ENCODE measurements around the gene MMP1. TPM values are rescaled to one million over a fixed set of nuclear protein-coding genes. Genes with fewer than 3 reads are reported as not detected.

Gene MMP1
- total RNA-seq, 5 donors from 2014 or later (not counting 1 experiment from before 2014, with no cell fraction given), result not detected

- no peaks in the 10 kb centered on the region for H3K36me3 ChIP-seq (ENCODE audit: control insufficient read depth in 2 of 2, extremely low read depth in 1 of 2, insufficient read depth in 1 of 2, low read length in 1 of 2)
- Mint-ChIP-seq H3K27me3 (peaks cover 3 to 7% of the 10 kb centered on the region in 2 donors), H3K9me3 (no peaks in the 10 kb centered on the region), H3K27ac (no peak overlapping the region), H3K4me1 (no peaks in the 10 kb centered on the region), H3K4me3 (no peak overlapping the region), H3K36me3 (no peaks in the 10 kb centered on the region)
- no CpG with 5 or more reads among the region's 2 CpGs for WGBS (ENCODE audit: insufficient coverage)
- ChIA-PET POLR2A (no interaction called here), CTCF (interaction anchor here in 1 of 2 donors (0.5 kb wide), 1 partner anchor 584 kb away, joined by 4 read pairs; no protein-coding TSS in a partner anchor)
- DNase-seq (no peak), ATAC-seq (replicated peaks in 1 of 4) (no peak)
- H3K27ac ChIP-seq (ENCODE audit: low read length), result no peak overlapping the region
- no peak overlapping the region for H3K4me3 ChIP-seq (ENCODE audit: control insufficient read depth in 1 of 2, extremely low read depth in 1 of 2, low read length in 1 of 2)
- H3K9me3 ChIP-seq, result no peaks in the 10 kb centered on the region
- H3K27me3 ChIP-seq (replicated peaks in 1 of 2; ENCODE audit: control insufficient read depth in 2 of 2, extremely low read depth in 1 of 2, insufficient read depth in 2 of 2, low read length in 1 of 2), result peaks cover 3% of the 10 kb centered on the region in 2 experiments
- no peaks in the 10 kb centered on the region for H3K4me1 ChIP-seq (ENCODE audit: control insufficient read depth in 1 of 2, extremely low read depth in 1 of 2, insufficient read depth in 2 of 2, low read length in 2 of 2)
Observed at GRCh38 chr11:102837156-102837555, 39.2 kb upstream of the MMP1 start.

GRCh38 chr11:102836290-102836875 lies 38.4 kb upstream of the MMP1 start:
- Mint-ChIP-seq H3K4me1 (no peaks in the 10 kb centered on the region), H3K27ac (no peak overlapping the region), H3K36me3 (no peaks in the 10 kb centered on the region), H3K27me3 (peaks cover 9 to 12% of the 10 kb centered on the region in 2 donors), H3K9me3 (no peaks in the 10 kb centered on the region), H3K4me3 (no peak overlapping the region)
- DNase-seq (no peak), ATAC-seq (replicated peaks in 1 of 4) (no peak)
- Histone ChIP-seq H3K27me3 (replicated peaks in 1 of 2; ENCODE audit: control insufficient read depth in 2 of 2, extremely low read depth in 1 of 2, insufficient read depth in 2 of 2, low read length in 1 of 2) (peaks cover 7 to 8% of the 10 kb centered on the region in 2 experiments), H3K9me3 (peaks cover 2% of the 10 kb centered on the region), H3K27ac (ENCODE audit: low read length) (no peak overlapping the region), H3K36me3 (ENCODE audit: control insufficient read depth in 2 of 2, extremely low read depth in 1 of 2, insufficient read depth in 1 of 2, low read length in 1 of 2) (no peaks in the 10 kb centered on the region), H3K4me3 (ENCODE audit: control insufficient read depth in 1 of 2, extremely low read depth in 1 of 2, low read length in 1 of 2) (no peak overlapping the region), H3K4me1 (ENCODE audit: control insufficient read depth in 1 of 2, extremely low read depth in 1 of 2, insufficient read depth in 2 of 2, low read length in 2 of 2) (no peaks in the 10 kb centered on the region)
- whole genome bisulfite sequencing (ENCODE audit: insufficient coverage), result 69% methylated on average over 3 of the region's 3 CpGs
- ChIA-PET POLR2A (no interaction called here), CTCF (interaction anchor here in 1 of 2 donors (0.5 kb wide), 1 partner anchor 585 kb away, joined by 4 read pairs; no protein-coding TSS in a partner anchor)

- H3K27me3 Mint-ChIP-seq, result peaks cover 19 to 30% of the 10 kb centered on the region in 2 donors
- Histone ChIP-seq H3K27me3 (replicated peaks in 1 of 2; ENCODE audit: control insufficient read depth in 2 of 2, extremely low read depth in 1 of 2, insufficient read depth in 2 of 2, low read length in 1 of 2) (peaks cover 11 to 12% of the 10 kb centered on the region in 2 experiments), H3K4me1 (ENCODE audit: control insufficient read depth in 1 of 2, extremely low read depth in 1 of 2, insufficient read depth in 2 of 2, low read length in 2 of 2) (no peaks in the 10 kb centered on the region), H3K36me3 (ENCODE audit: control insufficient read depth in 2 of 2, extremely low read depth in 1 of 2, insufficient read depth in 1 of 2, low read length in 1 of 2) (no peaks in the 10 kb centered on the region), H3K9me3 (peaks cover 2% of the 10 kb centered on the region), H3K27ac (ENCODE audit: low read length) (no peak overlapping the region), H3K4me3 (ENCODE audit: control insufficient read depth in 1 of 2, extremely low read depth in 1 of 2, low read length in 1 of 2) (no peak overlapping the region)
- no peaks in the 10 kb centered on the region for H3K9me3 Mint-ChIP-seq
- WGBS (ENCODE audit: insufficient coverage), result 100% methylated on average over 2 of the region's 2 CpGs
- DNase-seq (no peak), ATAC-seq (replicated peaks in 1 of 4) (no peak)
- no peaks in the 10 kb centered on the region for H3K36me3 Mint-ChIP-seq
- no peak overlapping the region for H3K27ac Mint-ChIP-seq
- ChIA-PET POLR2A (no interaction called here), CTCF (no interaction called here)
- H3K4me3 Mint-ChIP-seq, result no peak overlapping the region
- no peaks in the 10 kb centered on the region for H3K4me1 Mint-ChIP-seq
Observed at GRCh38 chr11:102833731-102834130, 35.8 kb upstream of the MMP1 start.

- DNase-seq (no peak), ATAC-seq (replicated peaks in 1 of 4) (no peak)
- WGBS (ENCODE audit: insufficient coverage), result no CpG with 5 or more reads among the region's 7 CpGs
Observed at GRCh38 chr11:102832612-102833011, 34.7 kb upstream of the MMP1 start.

GRCh38 chr11:102831489-102832440 lies 33.8 kb upstream of the MMP1 start:
- Mint-ChIP-seq H3K9me3 (no peaks in the 10 kb centered on the region), H3K27ac (no peak overlapping the region), H3K4me1 (no peaks in the 10 kb centered on the region), H3K36me3 (no peaks in the 10 kb centered on the region), H3K27me3 (peaks cover 23 to 33% of the 10 kb centered on the region in 2 donors), H3K4me3 (no peak overlapping the region)
- H3K4me3 ChIP-seq (ENCODE audit: control insufficient read depth in 1 of 2, extremely low read depth in 1 of 2, low read length in 1 of 2), result no peak overlapping the region
- ATAC-seq (replicated peaks in 1 of 4) (no peak), DNase-seq (no peak)
- no peaks in the 10 kb centered on the region for H3K36me3 ChIP-seq (ENCODE audit: control insufficient read depth in 2 of 2, extremely low read depth in 1 of 2, insufficient read depth in 1 of 2, low read length in 1 of 2)
- ChIA-PET CTCF (no interaction called here), POLR2A (no interaction called here)
- H3K4me1 ChIP-seq (ENCODE audit: control insufficient read depth in 1 of 2, extremely low read depth in 1 of 2, insufficient read depth in 2 of 2, low read length in 2 of 2), result no peaks in the 10 kb centered on the region
- H3K9me3 ChIP-seq, result peaks cover 2% of the 10 kb centered on the region
- peaks cover 11 to 12% of the 10 kb centered on the region in 2 experiments for H3K27me3 ChIP-seq (replicated peaks in 1 of 2; ENCODE audit: control insufficient read depth in 2 of 2, extremely low read depth in 1 of 2, insufficient read depth in 2 of 2, low read length in 1 of 2)
- 52% methylated on average over 23 of the region's 38 CpGs for WGBS (ENCODE audit: insufficient coverage)
- no peak overlapping the region for H3K27ac ChIP-seq (ENCODE audit: low read length)

More at GRCh38 chr11:102832612-102833011, 34.7 kb upstream of the MMP1 start:
- Histone ChIP-seq H3K27me3 (replicated peaks in 1 of 2; ENCODE audit: control insufficient read depth in 2 of 2, extremely low read depth in 1 of 2, insufficient read depth in 2 of 2, low read length in 1 of 2) (peaks cover 11 to 12% of the 10 kb centered on the region in 2 experiments), H3K9me3 (peaks cover 2% of the 10 kb centered on the region), H3K36me3 (ENCODE audit: control insufficient read depth in 2 of 2, extremely low read depth in 1 of 2, insufficient read depth in 1 of 2, low read length in 1 of 2) (no peaks in the 10 kb centered on the region), H3K4me3 (ENCODE audit: control insufficient read depth in 1 of 2, extremely low read depth in 1 of 2, low read length in 1 of 2) (no peak overlapping the region), H3K4me1 (ENCODE audit: control insufficient read depth in 1 of 2, extremely low read depth in 1 of 2, insufficient read depth in 2 of 2, low read length in 2 of 2) (no peaks in the 10 kb centered on the region), H3K27ac (ENCODE audit: low read length) (no peak overlapping the region)
- H3K27ac Mint-ChIP-seq, result no peak overlapping the region
- ChIA-PET POLR2A (no interaction called here), CTCF (no interaction called here)
- H3K9me3 Mint-ChIP-seq, result no peaks in the 10 kb centered on the region
- peaks cover 19 to 30% of the 10 kb centered on the region in 2 donors for H3K27me3 Mint-ChIP-seq
- H3K4me3 Mint-ChIP-seq, result no peak overlapping the region
- H3K4me1 Mint-ChIP-seq, result no peaks in the 10 kb centered on the region
- H3K36me3 Mint-ChIP-seq, result no peaks in the 10 kb centered on the region

- peaks cover 12 to 14% of the 10 kb centered on the region in 2 experiments for H3K27me3 ChIP-seq (replicated peaks in 1 of 2; ENCODE audit: control insufficient read depth in 2 of 2, extremely low read depth in 1 of 2, insufficient read depth in 2 of 2, low read length in 1 of 2)
- no peaks in the 10 kb centered on the region for H3K9me3 Mint-ChIP-seq
- H3K4me1 ChIP-seq (ENCODE audit: control insufficient read depth in 1 of 2, extremely low read depth in 1 of 2, insufficient read depth in 2 of 2, low read length in 2 of 2), result no peaks in the 10 kb centered on the region
- no peak overlapping the region for H3K27ac Mint-ChIP-seq
- H3K4me1 Mint-ChIP-seq, result no peaks in the 10 kb centered on the region
- POLR2A ChIA-PET, result no interaction called here
- peaks cover 23 to 37% of the 10 kb centered on the region in 2 donors for H3K27me3 Mint-ChIP-seq
- CTCF ChIA-PET, result no interaction called here
- H3K4me3 Mint-ChIP-seq, result no peak overlapping the region
- no peaks in the 10 kb centered on the region for H3K36me3 Mint-ChIP-seq
- peaks cover 2% of the 10 kb centered on the region for H3K9me3 ChIP-seq
- WGBS (ENCODE audit: insufficient coverage), result no CpG with 5 or more reads among the region's 2 CpGs
- H3K27ac ChIP-seq (ENCODE audit: low read length), result no peak overlapping the region
- no peak overlapping the region for H3K4me3 ChIP-seq (ENCODE audit: control insufficient read depth in 1 of 2, extremely low read depth in 1 of 2, low read length in 1 of 2)
- ATAC-seq (replicated peaks in 1 of 4) (no peak), DNase-seq (no peak)
- H3K36me3 ChIP-seq (ENCODE audit: control insufficient read depth in 2 of 2, extremely low read depth in 1 of 2, insufficient read depth in 1 of 2, low read length in 1 of 2), result no peaks in the 10 kb centered on the region
Observed at GRCh38 chr11:102831128-102831488, 33.1 kb upstream of the MMP1 start.
